Hepatocyte (in vitro differentiated cells): ENCODE measurements around the gene SPSB2. TPM values are rescaled to one million over a fixed set of nuclear protein-coding genes. Genes with fewer than 3 reads are reported as not detected.
A peak's percentile ranks its signal among the peaks of the same experiment; 100 is the strongest.
"Not testable (repeated sequence)": the region's sequence is repeated elsewhere in the genome, so short reads cannot be mapped to it uniquely, and the experiment has no call there.

Source experiments
- DNase-seq: peaks from one replicate; pipeline ENCODE4 v3.0.0-alpha.2; 2016; ENCODE audit warnings: low spot score
- H2AFZ ChIP-seq: fragments of 200-600 bp; sonication (generic); 2 replicates; pipeline ENCODE4 v1.6.0; 2016; ENCODE audit warnings: antibody characterized with exemption, mild to moderate bottlenecking
- H3K27ac ChIP-seq: fragments of 200-600 bp; sonication (generic); 2 replicates; pipeline ENCODE4 v1.5.1; 2016; ENCODE audit warnings: mild to moderate bottlenecking
- H3K27me3 ChIP-seq: fragments of 200-600 bp; sonication (generic); 2 replicates; pipeline ENCODE4 v1.6.1; 2016
- H3K36me3 ChIP-seq: fragments of 200-600 bp; sonication (generic); replicated peaks from 2 replicates; pipeline ENCODE4 v1.5.1; 2016; ENCODE audit warnings: low read depth; ENCODE audit not compliant: insufficient read depth
- H3K4me1 ChIP-seq: fragments of 200-600 bp; sonication (generic); 2 replicates; pipeline ENCODE4 v1.5.1; 2016; ENCODE audit warnings: mild to moderate bottlenecking, moderate library complexity; ENCODE audit not compliant: insufficient read depth
- H3K4me2 ChIP-seq: fragments of 200-600 bp; sonication (generic); 2 replicates; pipeline ENCODE4 v1.6.0; 2016
- H3K4me3 ChIP-seq: fragments of 200-600 bp; sonication (generic); 2 replicates; pipeline ENCODE4 v1.5.1; 2016; ENCODE audit warnings: mild to moderate bottlenecking
- H3K79me2 ChIP-seq: fragments of 200-600 bp; sonication (generic); 2 replicates; pipeline ENCODE4 v1.6.0; 2017; ENCODE audit warnings: mild to moderate bottlenecking
- H3K9me2 ChIP-seq: fragments of 200-600 bp; sonication (generic); replicated peaks from 2 replicates; pipeline ENCODE4 v1.6.0; 2017; ENCODE audit warnings: mild to moderate bottlenecking; ENCODE audit not compliant: insufficient read depth
- H3K9me3 ChIP-seq: fragments of 200-600 bp; sonication (generic); 2 replicates; pipeline ENCODE4 v1.5.1; 2016; ENCODE audit warnings: low read depth, mild to moderate bottlenecking
- H4K20me1 ChIP-seq: fragments of 200-600 bp; sonication (generic); 2 replicates; pipeline ENCODE4 v1.6.0; 2016; ENCODE audit warnings: mild to moderate bottlenecking; ENCODE audit not compliant: insufficient read depth, poor library complexity, severe bottlenecking
- EZH2 ChIP-seq: fragments of 200-600 bp; sonication (generic); IDR thresholded peaks from 2 replicates; pipeline ENCODE4 v1.6.1; 2016; ENCODE audit warnings: antibody characterized with exemption, mild to moderate bottlenecking, borderline replicate concordance
- EZH2phosphoT487 ChIP-seq: fragments of 200-600 bp; sonication (generic); IDR thresholded peaks from one replicate; pipeline ENCODE4 v1.6.1; 2018; ENCODE audit warnings: antibody characterized with exemption, mild to moderate bottlenecking, low read depth, moderate library complexity; ENCODE audit not compliant: unreplicated experiment, severe bottlenecking
- WGBS: methylation state at CpG from one replicate; pipeline ENCODE4 v1.1.6; 2016; ENCODE audit warnings: low lambda C conversion rate; ENCODE audit errors: missing lambda C conversion rate; 5-methylcytosine and 5-hydroxymethylcytosine counted together
- polyA plus RNA-seq: library from polyadenylated mRNA; unstranded; fragments of >200 nt; fragmentation: Nextera tagmentation; extraction: Ambion mirVana; gene quantifications from 2 replicates; pipeline ENCODE4 v1.2.1, GENCODE V29; 2016
- total RNA-seq: library from RNA; depleted of rRNA; stranded (reverse); fragments of >200 nt; gene quantifications from 2 replicates; pipeline ENCODE4 v1.2.3, GENCODE V29; 2014
- TF ChIP-seq, protein P1 (sequence below): fragments of 200-600 bp; sonication (generic); IDR thresholded peaks from 2 replicates; pipeline ENCODE4 v1.5.1; 2016; ENCODE audit warnings: antibody characterized with exemption, mild to moderate bottlenecking; ENCODE audit not compliant: poor library complexity

Gene SPSB2
- total and polyA plus RNA-seq, 2 experiments from 2014 or later = 11.0 to 14.1 TPM

DNA sequence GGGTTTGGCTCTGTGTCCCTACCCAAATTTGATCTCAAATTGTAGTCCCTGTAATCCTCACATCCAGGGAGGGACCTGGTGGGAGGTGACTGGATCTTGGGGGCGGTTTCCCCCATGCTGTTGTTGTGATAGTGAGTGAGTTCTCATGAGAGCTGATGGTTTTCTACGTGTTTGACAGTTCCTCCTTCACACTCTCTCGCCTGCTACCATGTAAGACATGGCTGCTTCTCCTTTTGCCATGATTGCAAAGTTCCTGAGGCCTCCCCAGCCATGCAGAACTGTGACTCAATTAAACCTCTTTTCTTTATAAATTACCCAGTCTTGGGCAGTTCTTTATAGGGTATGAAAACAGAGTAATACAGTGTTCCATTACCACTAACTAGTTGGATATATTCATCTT is 21.2 kb upstream of the SPSB2 start:
- no peak for DNase-seq
- peaks cover 4% of the 10 kb centered on the region for H3K4me1 ChIP-seq
- H2AFZ ChIP-seq = no peak overlapping the region
- no peak overlapping the region for H3K4me3 ChIP-seq
- H3K36me3 ChIP-seq = no peaks in the 10 kb centered on the region
- 94% methylated on average over 3 of the region's 3 CpGs for WGBS
- H3K27me3 ChIP-seq = no peaks in the 10 kb centered on the region
- no peak overlapping the region for H3K27ac ChIP-seq
- H3K79me2 ChIP-seq = peaks cover 9% of the 10 kb centered on the region
- H3K4me2 ChIP-seq = no peak overlapping the region
- H3K9me3 ChIP-seq = no peaks in the 10 kb centered on the region
- no peaks in the 10 kb centered on the region for H3K9me2 ChIP-seq
- no peak for TF ChIP-seq EZH2phosphoT487
- TF ChIP-seq, protein P1, sequence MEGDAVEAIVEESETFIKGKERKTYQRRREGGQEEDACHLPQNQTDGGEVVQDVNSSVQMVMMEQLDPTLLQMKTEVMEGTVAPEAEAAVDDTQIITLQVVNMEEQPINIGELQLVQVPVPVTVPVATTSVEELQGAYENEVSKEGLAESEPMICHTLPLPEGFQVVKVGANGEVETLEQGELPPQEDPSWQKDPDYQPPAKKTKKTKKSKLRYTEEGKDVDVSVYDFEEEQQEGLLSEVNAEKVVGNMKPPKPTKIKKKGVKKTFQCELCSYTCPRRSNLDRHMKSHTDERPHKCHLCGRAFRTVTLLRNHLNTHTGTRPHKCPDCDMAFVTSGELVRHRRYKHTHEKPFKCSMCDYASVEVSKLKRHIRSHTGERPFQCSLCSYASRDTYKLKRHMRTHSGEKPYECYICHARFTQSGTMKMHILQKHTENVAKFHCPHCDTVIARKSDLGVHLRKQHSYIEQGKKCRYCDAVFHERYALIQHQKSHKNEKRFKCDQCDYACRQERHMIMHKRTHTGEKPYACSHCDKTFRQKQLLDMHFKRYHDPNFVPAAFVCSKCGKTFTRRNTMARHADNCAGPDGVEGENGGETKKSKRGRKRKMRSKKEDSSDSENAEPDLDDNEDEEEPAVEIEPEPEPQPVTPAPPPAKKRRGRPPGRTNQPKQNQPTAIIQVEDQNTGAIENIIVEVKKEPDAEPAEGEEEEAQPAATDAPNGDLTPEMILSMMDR = no peak
- no peak for TF ChIP-seq EZH2
- no peaks in the 10 kb centered on the region for H4K20me1 ChIP-seq

DNA sequence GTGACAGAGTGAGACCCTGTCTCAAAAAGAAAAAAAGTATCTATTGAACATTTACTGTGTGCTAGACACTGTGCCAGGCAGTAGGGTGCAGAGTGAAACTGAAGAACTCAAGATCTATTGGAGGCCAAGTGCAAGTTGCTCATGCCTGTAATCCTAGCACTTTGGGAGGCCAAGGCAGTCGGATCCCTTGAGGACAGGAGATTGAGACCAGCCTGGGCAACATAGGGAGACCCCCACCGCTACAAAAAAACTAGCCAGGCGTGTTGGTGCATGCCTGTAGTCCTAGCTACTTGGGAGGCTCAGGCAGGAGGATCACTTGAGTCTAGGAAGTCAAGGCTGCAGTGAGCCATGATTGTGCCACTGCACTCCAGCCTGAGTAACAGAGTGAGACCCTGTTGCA is 19.6 kb upstream of the SPSB2 start:
- H3K36me3 ChIP-seq, H2AFZ ChIP-seq, H3K9me3 ChIP-seq, H3K27me3 ChIP-seq, H3K79me2 ChIP-seq, H4K20me1 ChIP-seq, H3K9me2 ChIP-seq, DNase-seq, H3K27ac ChIP-seq, H3K4me1 ChIP-seq, H3K4me2 ChIP-seq, H3K4me3 ChIP-seq: not testable (repeated sequence)
- WGBS = 90% methylated on average over 3 of the region's 3 CpGs

DNA sequence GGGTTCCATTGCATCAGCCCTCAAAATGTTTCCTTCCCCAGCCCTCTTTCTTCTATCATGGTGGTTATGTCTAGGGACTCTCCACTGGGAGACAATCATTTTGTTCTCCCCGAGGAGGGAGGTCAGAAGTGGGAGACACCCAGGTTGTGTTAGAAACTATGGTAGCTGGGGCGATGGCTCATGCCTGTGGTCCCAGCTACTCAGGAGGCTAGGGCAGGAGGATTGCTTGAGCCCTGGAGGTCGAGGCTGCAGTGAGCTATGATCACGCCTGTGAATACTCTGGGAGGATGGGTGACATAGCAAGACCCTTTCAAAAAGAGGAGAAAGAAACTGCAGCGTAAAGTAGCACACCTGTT is 18.5 kb upstream of the SPSB2 start:
- H4K20me1 ChIP-seq = no peaks in the 10 kb centered on the region
- H2AFZ ChIP-seq = peak overlapping the region; percentile 90
- H3K36me3 ChIP-seq = no peaks in the 10 kb centered on the region
- no peaks in the 10 kb centered on the region for H3K27me3 ChIP-seq
- H3K9me3 ChIP-seq = no peaks in the 10 kb centered on the region
- no peak for DNase-seq
- 98% methylated on average over 5 of the region's 5 CpGs for WGBS
- peaks cover 9% of the 10 kb centered on the region for H3K79me2 ChIP-seq
- peak overlapping the region; percentile 32 for H3K4me3 ChIP-seq
- peak overlapping the region; percentile 96 for H3K27ac ChIP-seq
- peaks cover 15% of the 10 kb centered on the region for H3K4me1 ChIP-seq
- TF ChIP-seq EZH2phosphoT487 (no peak), EZH2 (no peak)
- TF ChIP-seq, protein P1 = no peak
- H3K4me2 ChIP-seq = peak overlapping the region; percentile 81
- H3K9me2 ChIP-seq = no peaks in the 10 kb centered on the region

DNA sequence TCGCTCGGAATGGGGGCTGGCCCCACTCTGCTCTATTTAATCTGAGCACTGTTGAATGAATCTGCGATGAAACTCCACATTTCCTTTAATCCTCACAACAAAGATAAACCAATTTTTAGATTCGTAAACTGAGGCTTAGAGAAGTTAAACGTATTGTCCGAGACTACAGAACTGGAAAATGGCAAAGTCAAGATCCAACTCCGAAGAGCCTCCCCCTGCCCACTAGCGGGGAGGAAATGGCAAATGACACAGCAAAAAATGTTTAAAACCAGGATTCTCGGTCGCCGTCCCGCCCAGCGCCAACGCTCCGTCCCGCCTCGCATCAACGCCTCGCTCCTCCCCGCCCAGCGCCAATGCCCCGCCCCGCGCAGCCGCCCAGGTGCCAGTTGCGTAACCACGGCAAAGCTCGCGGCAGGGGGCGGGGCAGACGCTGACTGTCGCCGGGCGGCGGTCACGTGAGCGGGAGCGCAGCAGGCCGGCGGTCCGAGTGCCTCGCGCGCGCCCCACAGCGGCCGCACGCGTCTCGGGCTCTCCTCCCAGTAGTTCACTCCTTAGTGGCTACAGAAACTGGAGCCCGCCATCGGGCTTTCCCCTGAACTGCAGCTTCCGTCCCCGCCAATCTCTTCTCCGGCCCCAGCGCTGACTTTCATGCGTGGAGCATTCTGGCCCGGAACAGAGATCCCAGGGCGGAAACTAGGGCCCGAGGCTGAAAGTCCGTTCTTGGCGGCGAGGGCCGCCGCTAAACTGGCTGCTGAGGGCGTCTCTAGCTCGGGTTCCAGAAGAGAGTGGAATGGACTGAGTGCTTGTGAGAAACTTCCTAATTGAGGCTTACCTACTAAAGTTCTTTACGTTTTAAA is 17.9 kb upstream of the SPSB2 start:
- peak overlapping the region; percentile 32 for H3K4me3 ChIP-seq
- peak overlapping the region; percentile 90 for H2AFZ ChIP-seq
- TF ChIP-seq EZH2phosphoT487 (no peak), EZH2 (no peak)
- TF ChIP-seq, protein P1 = peak; percentile 85
- no peaks in the 10 kb centered on the region for H4K20me1 ChIP-seq
- H3K27me3 ChIP-seq = no peaks in the 10 kb centered on the region
- H3K79me2 ChIP-seq = peaks cover 9% of the 10 kb centered on the region
- 5% methylated on average over 68 of the region's 68 CpGs for WGBS
- peak overlapping the region; percentile 81 for H3K4me2 ChIP-seq
- H3K9me2 ChIP-seq = no peaks in the 10 kb centered on the region
- H3K4me1 ChIP-seq = peaks cover 15% of the 10 kb centered on the region
- no peaks in the 10 kb centered on the region for H3K9me3 ChIP-seq
- H3K27ac ChIP-seq = peak overlapping the region; percentile 96
- peak; percentile 99 for DNase-seq
- H3K36me3 ChIP-seq = no peaks in the 10 kb centered on the region

DNA sequence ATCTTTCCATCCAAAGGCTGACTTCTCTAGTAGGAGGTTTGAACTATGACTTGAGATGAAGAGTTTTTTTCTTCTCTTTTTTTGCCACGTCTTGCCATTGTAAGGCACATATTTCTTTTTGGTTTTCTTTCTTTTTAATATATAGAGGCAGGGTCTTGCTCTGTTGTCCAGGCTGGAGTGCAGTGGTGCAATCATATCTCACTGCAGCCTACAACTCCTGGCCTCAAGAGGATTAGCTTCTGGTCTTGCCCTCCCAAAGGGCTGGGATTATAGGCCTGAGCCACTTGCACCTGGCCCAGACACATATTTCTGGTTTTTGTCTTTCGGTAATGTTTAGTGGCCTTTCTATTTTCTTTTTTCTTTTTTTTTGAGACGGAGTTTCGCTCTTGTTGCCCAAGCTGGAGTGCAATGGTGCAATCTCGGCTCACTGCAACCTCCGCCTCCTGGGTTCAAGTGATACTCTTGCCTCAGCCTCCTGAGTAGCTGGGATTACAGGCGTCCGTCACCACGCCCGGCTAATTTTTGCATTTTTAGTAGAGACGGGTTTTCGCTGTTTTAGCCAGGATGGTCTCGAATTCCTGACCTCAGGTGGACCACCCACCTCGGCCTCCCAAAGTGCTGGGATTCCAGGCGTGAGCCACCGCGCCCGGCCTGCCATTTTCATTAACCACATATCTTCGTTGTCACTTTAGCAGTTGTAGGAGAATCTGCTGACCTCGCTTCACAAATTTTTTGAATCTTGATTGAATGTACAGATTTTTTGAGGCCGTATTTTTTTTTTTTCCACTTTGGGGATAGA is 16.9 kb upstream of the SPSB2 start:
- peak overlapping the region; percentile 80 for H2AFZ ChIP-seq
- H3K9me2 ChIP-seq, H3K36me3 ChIP-seq, DNase-seq, H3K9me3 ChIP-seq, H4K20me1 ChIP-seq, H3K27me3 ChIP-seq, H3K79me2 ChIP-seq, H3K4me3 ChIP-seq: not testable (repeated sequence)
- peak overlapping the region; percentile 75 for H3K4me2 ChIP-seq
- H3K27ac ChIP-seq = peak overlapping the region; percentile 94
- WGBS = 97% methylated on average over 20 of the region's 21 CpGs
- H3K4me1 ChIP-seq = peaks cover 15% of the 10 kb centered on the region
